HEK293T (cell line): ENCODE results near the gene GAR1.

ENCODE experiments used
- CTCF ChIA-PET: fragments of 350-600 bp; formaldehyde crosslinking; extraction: SDS; loops from one replicate; lab custom pipeline; 2021; ENCODE audit warnings: antibody characterized with exemption, inconsistent platforms; lab: Yijun Ruan, JAX
- POLR2A ChIA-PET: fragments of 350-600 bp; formaldehyde crosslinking; extraction: SDS; loops from one replicate; lab custom pipeline; 2020; ENCODE audit warnings: antibody characterized with exemption, inconsistent platforms; lab: Yijun Ruan, JAX
- DNase-seq: peaks from one replicate; pipeline ENCODE4 v3.0.0; 2012; ENCODE audit warnings: mixed read lengths; ENCODE audit errors: extremely low spot score
- ARNT ChIP-seq: fragments of 450-650 bp; IDR thresholded peaks from 2 replicates; pipeline ENCODE4 v1.6.1; 2017; ENCODE audit warnings: mild to moderate bottlenecking
- BHLHE40 ChIP-seq: fragments of 450-650 bp; IDR thresholded peaks from 2 replicates; pipeline ENCODE4 v1.6.1; 2016; ENCODE audit warnings: mild to moderate bottlenecking, moderate library complexity, borderline replicate concordance
- CTBP1 ChIP-seq: fragments of 450-650 bp; IDR thresholded peaks from 2 replicates; pipeline ENCODE4 v1.6.1; 2016; ENCODE audit warnings: borderline replicate concordance
- ELF4 ChIP-seq: fragments of 450-650 bp; IDR thresholded peaks from 2 replicates; pipeline ENCODE4 v1.6.1; 2017; ENCODE audit warnings: antibody characterized with exemption
- FOXA1 ChIP-seq: fragments of 450-650 bp; IDR thresholded peaks from 2 replicates; pipeline ENCODE4 v1.6.1; 2016; ENCODE audit warnings: mild to moderate bottlenecking
- FOXK2 ChIP-seq: fragments of 450-650 bp; IDR thresholded peaks from 2 replicates; pipeline ENCODE4 v1.6.1; 2016; ENCODE audit warnings: mild to moderate bottlenecking
- FOXM1 ChIP-seq: fragments of 450-650 bp; IDR thresholded peaks from 2 replicates; pipeline ENCODE4 v1.6.1; 2017; ENCODE audit warnings: mild to moderate bottlenecking, borderline replicate concordance
- HDGF ChIP-seq: fragments of 450-650 bp; IDR thresholded peaks from 2 replicates; pipeline ENCODE4 v1.6.1; 2017; ENCODE audit warnings: antibody characterized with exemption, borderline replicate concordance
- L3MBTL2 ChIP-seq: fragments of 450-650 bp; conservative IDR thresholded peaks from 2 replicates; pipeline ENCODE4 v1.6.1; 2016; ENCODE audit warnings: mild to moderate bottlenecking
- LEF1 ChIP-seq: fragments of 450-650 bp; IDR thresholded peaks from 2 replicates; pipeline ENCODE4 v1.6.1; 2017; ENCODE audit warnings: mild to moderate bottlenecking, borderline replicate concordance
- NFRKB ChIP-seq: fragments of 450-650 bp; IDR thresholded peaks from 2 replicates; pipeline ENCODE4 v1.6.1; 2016; ENCODE audit warnings: mild to moderate bottlenecking, moderate library complexity
- SP1 ChIP-seq: fragments of 450-650 bp; IDR thresholded peaks from 2 replicates; pipeline ENCODE4 v1.6.1; 2017
- SUZ12 ChIP-seq: fragments of 450-650 bp; IDR thresholded peaks from 2 replicates; pipeline ENCODE4 v1.6.1; 2016; ENCODE audit warnings: mild to moderate bottlenecking
- TARDBP ChIP-seq: fragments of 450-650 bp; IDR thresholded peaks from 2 replicates; pipeline ENCODE4 v1.6.1; 2016
- ZNF384 ChIP-seq: fragments of 450-650 bp; IDR thresholded peaks from 2 replicates; pipeline ENCODE4 v1.6.1; 2016
- TF ChIP-seq, protein P1 (sequence below): fragments of 450-650 bp; IDR thresholded peaks from 2 replicates; pipeline ENCODE4 v1.6.1; 2016

Gene GAR1

DNA sequence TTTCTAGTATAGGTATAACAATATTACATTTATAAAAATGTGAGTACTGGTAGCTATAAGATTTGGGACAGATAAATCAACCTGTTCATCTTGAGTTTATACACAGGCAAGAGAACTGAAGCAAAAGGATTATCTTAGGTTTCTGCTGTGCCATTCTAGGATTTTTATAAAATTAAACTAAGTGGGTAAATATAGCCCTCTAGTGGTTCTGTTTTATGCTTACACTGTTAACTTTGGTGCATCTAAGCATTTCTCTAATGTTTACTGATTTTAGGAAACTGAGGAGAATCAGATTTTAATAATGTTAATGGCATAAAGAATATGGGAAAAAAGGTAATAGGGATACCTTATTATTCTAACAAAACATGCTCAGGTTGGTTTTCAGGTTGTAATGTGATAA lies 11.2 kb downstream of the GAR1 start:
- no peak for DNase-seq
- CTCF ChIA-PET: interaction anchor here (0.9 kb wide), 1 partner anchor 123 kb away, joined by 3 read pairs; no protein-coding TSS in a partner anchor
- POLR2A ChIA-PET: no interaction called here
- TF ChIP-seq, protein P1, sequence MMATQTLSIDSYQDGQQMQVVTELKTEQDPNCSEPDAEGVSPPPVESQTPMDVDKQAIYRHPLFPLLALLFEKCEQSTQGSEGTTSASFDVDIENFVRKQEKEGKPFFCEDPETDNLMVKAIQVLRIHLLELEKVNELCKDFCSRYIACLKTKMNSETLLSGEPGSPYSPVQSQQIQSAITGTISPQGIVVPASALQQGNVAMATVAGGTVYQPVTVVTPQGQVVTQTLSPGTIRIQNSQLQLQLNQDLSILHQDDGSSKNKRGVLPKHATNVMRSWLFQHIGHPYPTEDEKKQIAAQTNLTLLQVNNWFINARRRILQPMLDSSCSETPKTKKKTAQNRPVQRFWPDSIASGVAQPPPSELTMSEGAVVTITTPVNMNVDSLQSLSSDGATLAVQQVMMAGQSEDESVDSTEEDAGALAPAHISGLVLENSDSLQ: no peak
- TF ChIP-seq LEF1 (no peak), HDGF (no peak), CTBP1 (no peak), ARNT (no peak), L3MBTL2 (no peak), BHLHE40 (no peak), ZNF384 (no peak), FOXK2 (no peak)

DNA sequence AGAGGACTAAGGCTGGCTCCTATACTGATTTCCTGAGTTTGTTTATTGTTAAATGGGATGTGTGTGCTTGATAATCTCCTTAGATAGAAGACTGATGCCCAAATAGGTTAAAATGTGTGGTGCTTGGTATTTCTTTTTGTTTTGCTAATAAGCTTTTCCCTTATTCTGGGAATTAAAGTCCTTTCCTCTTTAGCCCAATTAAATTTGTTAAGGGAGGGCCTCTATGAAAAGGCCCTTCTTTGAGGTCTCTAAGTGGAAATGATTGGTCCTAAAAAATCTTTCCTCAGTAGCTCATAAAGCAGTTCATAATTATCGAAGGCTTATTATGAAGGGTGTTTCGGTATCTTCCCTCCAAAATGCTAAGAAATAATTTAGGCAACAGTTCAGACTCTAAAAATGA lies 12.1 kb downstream of the GAR1 start, which contains the start of gene RRH:
RRH (plus strand) TSS at position 301 of the 400 bp plus-strand sequence; CDS start at position 357, 56 bp downstream.
- POLR2A ChIA-PET: no interaction called here
- DNase-seq: no peak
- TF ChIP-seq, protein P1: no peak
- TF ChIP-seq SP1: no peak
- no peak for TF ChIP-seq BHLHE40
- no peak for TF ChIP-seq SUZ12
- no peak for TF ChIP-seq FOXA1
- no peak for TF ChIP-seq NFRKB
- no peak for TF ChIP-seq TARDBP
- TF ChIP-seq FOXK2: no peak
- no peak for TF ChIP-seq ELF4
- no peak for TF ChIP-seq L3MBTL2
- TF ChIP-seq HDGF: no peak
- no peak for TF ChIP-seq ZNF384
- TF ChIP-seq CTBP1: no peak
- TF ChIP-seq FOXM1: no peak
- CTCF ChIA-PET: interaction anchor here (0.9 kb wide), 1 partner anchor 123 kb away, joined by 3 read pairs; no protein-coding TSS in a partner anchor

DNA sequence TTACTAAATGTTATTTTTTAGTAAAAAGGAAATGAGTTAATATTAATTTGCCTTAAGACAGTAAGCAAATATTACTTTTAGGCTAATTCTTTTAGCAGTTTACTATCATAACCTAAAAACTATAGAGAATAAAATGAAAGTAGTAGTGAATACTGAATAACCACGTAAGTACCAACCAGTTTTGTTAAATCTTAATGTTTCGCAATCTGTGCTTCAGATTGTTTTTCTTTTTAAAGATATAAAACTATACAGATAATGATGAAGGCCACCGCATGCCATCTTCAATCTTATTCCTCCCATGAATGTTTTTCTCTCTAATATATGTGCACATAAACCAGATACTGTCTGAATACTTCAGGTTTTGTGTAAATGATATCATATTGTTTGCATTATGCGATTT lies 18.2 kb downstream of the GAR1 start:
- DNase-seq: no peak
- POLR2A ChIA-PET: no interaction called here
- CTCF ChIA-PET: no interaction called here
- TF ChIP-seq ELF4: no peak
- TF ChIP-seq SUZ12: no peak
- no peak for TF ChIP-seq HDGF
- TF ChIP-seq, protein P1: no peak
- no peak for TF ChIP-seq ARNT
- TF ChIP-seq NFRKB: no peak
- TF ChIP-seq L3MBTL2: no peak
- TF ChIP-seq LEF1: no peak
- no peak for TF ChIP-seq CTBP1
- TF ChIP-seq BHLHE40: no peak
- TF ChIP-seq FOXK2: no peak
- no peak for TF ChIP-seq FOXA1
- no peak for TF ChIP-seq FOXM1
- no peak for TF ChIP-seq SP1
- TF ChIP-seq ZNF384: no peak
- no peak for TF ChIP-seq TARDBP

DNA sequence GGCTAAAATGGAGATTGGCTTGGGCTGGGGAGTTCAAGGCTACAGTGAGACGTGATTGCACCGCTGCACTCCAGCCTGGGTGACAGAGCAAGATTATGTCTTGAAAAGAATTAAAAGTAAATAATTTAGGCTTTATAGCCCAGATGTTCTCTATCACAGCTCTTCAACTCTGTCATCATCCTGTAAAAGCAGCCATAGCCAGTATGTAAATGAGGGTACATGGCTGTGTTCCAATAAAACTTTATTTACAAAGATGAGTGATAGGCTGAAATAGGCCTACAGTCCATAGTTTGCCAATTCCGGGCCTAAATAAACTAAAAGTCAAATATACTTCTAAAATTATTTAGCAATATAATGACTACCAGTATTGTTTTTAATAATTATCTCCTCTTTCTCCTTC lies 21.4 kb downstream of the GAR1 start:
- ChIA-PET POLR2A (no interaction called here), CTCF (no interaction called here)
- TF ChIP-seq BHLHE40 (no peak), NFRKB (no peak), ARNT (no peak), TARDBP (no peak), HDGF (no peak), ZNF384 (no peak), L3MBTL2 (no peak), SP1 (no peak)
- TF ChIP-seq, protein P1: no peak
- no peak for DNase-seq

DNA sequence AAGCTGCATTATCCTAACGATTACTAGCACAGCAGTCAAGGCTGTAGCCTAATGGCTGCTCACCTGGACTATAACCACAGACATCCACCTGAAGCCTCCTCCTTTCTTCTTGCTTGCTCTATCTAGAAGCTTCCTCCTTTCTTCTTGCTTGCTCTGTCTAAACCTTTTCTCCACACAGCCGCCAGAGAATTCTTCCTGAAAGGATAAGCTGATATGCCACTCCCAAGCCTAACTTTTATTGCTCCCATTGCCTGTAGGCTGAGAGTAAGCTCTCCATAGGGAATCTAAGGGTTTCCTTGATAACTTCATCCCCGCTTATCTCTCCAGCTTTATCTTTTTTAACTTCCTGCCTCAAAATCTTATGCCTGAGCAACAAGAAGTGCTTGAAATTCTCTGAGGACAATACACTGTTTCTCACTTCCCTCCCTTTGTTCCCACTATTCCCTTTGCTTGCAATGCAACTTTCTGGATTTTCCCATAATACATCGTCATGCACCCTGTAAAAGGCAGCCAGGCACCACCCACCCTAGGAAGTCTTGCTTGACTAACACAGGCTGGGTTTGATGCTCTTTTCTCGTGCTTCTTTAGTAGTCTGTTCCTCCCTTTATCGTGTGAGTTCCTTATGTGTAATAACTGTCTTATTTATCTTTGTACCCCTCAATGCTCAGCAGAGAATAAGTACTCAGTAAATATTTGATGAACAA lies 31.0 kb downstream of the GAR1 start:
- no peak for DNase-seq
- no peak for TF ChIP-seq ZNF384
- TF ChIP-seq NFRKB: no peak
- TF ChIP-seq FOXM1: no peak
- no peak for TF ChIP-seq HDGF
- no peak for TF ChIP-seq CTBP1
- TF ChIP-seq L3MBTL2: no peak
- TF ChIP-seq FOXK2: no peak
- TF ChIP-seq ARNT: no peak
- TF ChIP-seq SP1: no peak
- no peak for TF ChIP-seq LEF1
- no peak for TF ChIP-seq BHLHE40
- TF ChIP-seq FOXA1: no peak
- TF ChIP-seq ELF4: no peak
- TF ChIP-seq, protein P1: no peak
- TF ChIP-seq TARDBP: no peak
- no peak for TF ChIP-seq SUZ12
- POLR2A ChIA-PET: no interaction called here
- CTCF ChIA-PET: no interaction called here
